Stimulated activated CD8-positive, alpha-beta memory T cell treated with anti-CD3 and anti-CD28 coated beads, Interleukin-12 subunit alpha, Interleukin-12 subunit beta, amount 100 ng/mL, for 4 hours (primary cell): ENCODE measurements around the gene GLIPR1.
"Not testable (repeated sequence)": the region's sequence is repeated elsewhere in the genome, so short reads cannot be mapped to it uniquely, and the experiment has no call there.

ENCODE experiments used
- DNase-seq: peaks from one replicate; pipeline ENCODE4 v3.0.0-alpha.2; 2020; ENCODE audit warnings: low read depth

GLIPR1 gene

GRCh38 chr12:75480469-75480949 lies at the start of gene GLIPR1:
TSS of gene GLIPR1 (plus strand) at chr12:75480755. CDS start at chr12:75480881, 126 bp downstream.
- DNase-seq, result peak; percentile 42

GRCh38 chr12:75432924-75433323 lies 47.6 kb upstream of the GLIPR1 start:
- DNase-seq, result no peak

GRCh38 chr12:75437564-75437963 lies 43.0 kb upstream of the GLIPR1 start:
- no peak for DNase-seq

DNA sequence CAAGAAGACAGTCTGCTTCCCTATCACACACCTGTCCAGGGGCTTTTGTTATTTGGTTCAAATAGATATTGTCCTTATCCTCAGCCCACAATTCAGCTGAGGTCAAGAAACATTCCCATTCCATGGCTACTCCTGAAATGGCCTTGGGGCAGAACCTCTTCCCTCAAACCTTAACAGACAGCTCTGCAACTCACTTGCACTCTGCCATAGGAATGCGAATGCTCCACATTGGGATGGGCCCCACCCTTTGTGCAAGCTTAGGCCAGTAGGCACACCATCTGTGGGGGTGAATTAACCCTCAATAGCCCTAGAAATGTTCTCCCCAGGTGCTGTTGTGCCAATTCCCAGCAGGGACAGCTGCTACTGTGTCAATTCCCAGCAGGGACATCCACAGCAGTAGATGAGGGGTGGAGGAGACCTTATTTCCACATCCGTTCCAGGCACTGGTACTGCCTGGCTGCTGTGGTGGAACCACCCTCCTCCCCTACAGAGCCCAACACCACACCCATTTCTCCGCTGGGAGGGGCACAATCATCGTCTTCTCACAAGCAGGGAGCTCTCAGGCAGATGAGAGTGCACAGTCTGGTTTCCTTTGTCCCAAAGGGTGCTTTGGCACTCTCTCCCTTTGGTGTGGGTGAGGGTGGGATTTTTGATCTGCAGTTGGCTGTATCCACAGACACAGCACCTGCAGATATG lies 42.3 kb upstream of the GLIPR1 start:
- DNase-seq, result no peak

- no peak for DNase-seq
These were observed 41.5 kb upstream of the GLIPR1 start for GRCh38 chr12:75439048-75439447.

- no peak for DNase-seq
These were observed 40.6 kb upstream of the GLIPR1 start for GRCh38 chr12:75439930-75440329.

DNA sequence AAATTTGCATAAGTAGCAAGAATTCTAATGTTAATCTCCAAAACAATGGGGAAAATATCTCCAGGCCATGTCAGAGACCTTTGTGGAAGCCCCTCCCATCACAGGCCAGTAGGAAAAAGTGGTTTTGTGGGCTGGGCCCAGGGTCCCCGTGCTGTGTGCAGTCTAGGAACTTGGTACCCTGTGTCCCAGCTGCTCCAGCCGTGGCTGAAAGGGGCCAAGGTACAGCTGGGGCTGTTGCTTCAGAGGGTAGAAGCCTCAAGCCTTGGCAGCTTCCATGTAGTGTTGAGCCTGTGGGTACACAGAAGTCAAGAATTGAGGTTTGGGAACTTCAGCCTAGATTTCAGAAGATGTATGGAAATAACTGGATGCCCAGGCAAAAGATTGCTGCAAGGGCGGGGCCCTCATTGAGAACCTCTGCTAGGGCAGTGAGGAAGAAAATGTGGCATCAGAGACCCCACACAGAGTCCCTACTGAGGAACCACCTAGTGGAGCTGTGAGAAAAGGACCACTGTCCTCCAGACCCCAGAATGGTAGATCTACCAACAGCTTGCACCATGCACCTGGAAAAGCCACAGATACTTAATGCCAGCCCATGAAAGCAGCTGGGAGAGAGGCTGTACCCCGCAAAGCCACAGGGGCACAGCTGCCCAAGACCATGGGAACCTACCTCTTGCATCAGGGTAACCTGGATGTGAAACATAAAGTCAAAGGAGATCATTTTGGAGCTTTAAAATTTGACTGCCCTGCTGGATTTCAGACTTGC lies 38.7 kb upstream of the GLIPR1 start:
- DNase-seq, result not testable (repeated sequence)

DNA sequence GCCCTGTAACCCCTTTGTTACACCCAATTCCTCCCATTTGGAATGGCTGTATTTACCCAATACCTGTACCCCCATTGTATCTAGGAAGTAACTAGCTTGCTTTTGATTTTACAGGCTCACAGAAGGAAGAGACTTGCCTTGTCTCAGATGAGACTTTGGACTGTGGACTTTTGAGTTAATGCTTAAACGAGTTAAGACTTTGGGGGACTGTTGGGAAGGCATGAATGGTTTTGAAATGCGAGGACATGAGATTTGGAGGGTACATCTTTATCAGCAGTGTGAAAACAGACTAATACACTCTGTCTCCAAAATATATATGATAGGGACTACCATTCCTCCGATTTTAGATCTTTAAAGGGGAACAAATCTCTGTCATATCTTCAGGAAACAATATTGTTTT lies 38.1 kb upstream of the GLIPR1 start:
- not testable (repeated sequence) for DNase-seq

- DNase-seq, result no peak
These were observed 36.8 kb upstream of the GLIPR1 start for GRCh38 chr12:75443709-75444108.

GRCh38 chr12:75444429-75445136 lies 36.0 kb upstream of the GLIPR1 start:
- no peak for DNase-seq

DNA sequence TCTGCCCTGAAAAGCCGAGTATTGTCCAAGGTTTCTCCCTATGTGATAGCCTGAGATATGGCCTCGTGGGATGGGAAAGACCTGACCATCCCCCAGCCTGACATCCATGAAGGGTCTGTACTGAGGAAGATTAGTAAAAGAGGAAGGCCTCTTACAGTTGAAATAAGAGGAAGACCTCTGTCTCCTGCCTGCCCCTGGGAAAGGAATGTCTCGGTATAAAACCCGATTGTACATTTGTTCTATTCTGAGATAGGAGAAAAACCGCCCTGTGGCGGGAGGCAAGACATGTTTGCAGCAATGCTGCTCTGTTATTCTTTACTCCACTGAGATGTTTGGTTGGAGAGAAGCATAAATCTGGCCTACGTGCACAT lies 35.4 kb upstream of the GLIPR1 start:
- DNase-seq, result not testable (repeated sequence)

- DNase-seq, result no peak
These were observed 33.7 kb upstream of the GLIPR1 start for GRCh38 chr12:75446857-75447256.

- DNase-seq, result no peak
These were observed 32.7 kb upstream of the GLIPR1 start for GRCh38 chr12:75447691-75448393.

- DNase-seq, result no peak
These were observed 27.8 kb upstream of the GLIPR1 start for GRCh38 chr12:75452675-75453330.

DNA sequence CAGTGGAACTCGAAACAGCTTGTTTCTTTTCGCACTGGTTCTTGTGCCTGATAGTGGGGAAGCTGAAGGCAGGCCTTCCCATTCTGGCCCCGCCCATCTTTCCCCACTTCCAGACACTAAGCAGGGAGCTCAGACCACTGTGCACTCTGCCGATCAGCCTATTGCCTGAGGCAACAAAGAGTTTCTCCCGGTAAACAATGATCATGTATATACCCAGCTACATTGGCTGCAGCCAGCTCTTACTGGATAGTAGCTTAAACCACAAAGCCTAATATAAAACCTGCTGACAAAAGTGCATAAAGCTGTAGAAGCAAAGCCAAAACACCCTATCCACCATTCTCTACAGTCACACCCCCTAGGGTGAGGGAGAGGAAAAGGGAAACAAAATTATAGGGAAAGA lies 24.7 kb upstream of the GLIPR1 start:
- DNase-seq, result no peak

- no peak for DNase-seq
These were observed 23.4 kb upstream of the GLIPR1 start for GRCh38 chr12:75457191-75457590.

DNA sequence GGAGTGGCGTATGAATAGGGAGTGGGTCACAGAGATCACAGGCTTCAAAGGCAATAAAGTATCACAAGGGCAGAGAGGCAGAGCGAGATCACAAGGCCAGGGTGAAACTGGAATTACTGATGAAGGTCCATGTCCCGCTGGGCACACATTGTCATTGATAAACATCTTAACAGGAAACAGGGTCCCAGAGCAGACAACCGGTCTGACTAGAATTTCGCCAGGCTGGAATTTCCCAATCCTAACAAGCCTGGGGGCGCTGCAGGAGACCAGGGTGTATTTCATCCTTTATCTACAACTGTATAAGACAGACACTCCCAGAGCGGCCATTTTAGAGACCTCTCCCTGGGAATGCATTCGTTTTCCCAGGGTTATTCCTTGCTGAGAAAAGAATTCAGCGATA lies 22.7 kb upstream of the GLIPR1 start:
- DNase-seq, result not testable (repeated sequence)

GRCh38 chr12:75459755-75460154 lies 20.8 kb upstream of the GLIPR1 start:
- DNase-seq, result no peak

- no peak for DNase-seq
These were observed 20.4 kb upstream of the GLIPR1 start for GRCh38 chr12:75460204-75460603.

- no peak for DNase-seq
These were observed 8.4 kb upstream of the GLIPR1 start for GRCh38 chr12:75471902-75472890.
